Peyer's patch (tissue), 4 donors: Measurements from ENCODE around the gene LAMA1.

Source experiments
- POLR2A ChIP-seq, 2 donors: fragments of 450-650 bp; IDR thresholded peaks; one replicate each; pipeline ENCODE4 v1.5.1; 2017; ENCODE audit warnings: antibody characterized with exemption in 2 of 2, mild to moderate bottlenecking in 2 of 2, moderate library complexity in 2 of 2
- TF ChIP-seq, protein P1 (sequence below), 6 experiments: fragments of 450-650 bp in 4 of 6; fragments of 200-600 bp in 2 of 6; sonication (generic) in 1 of 6; IDR thresholded peaks; one replicate each; pipeline ENCODE4 v1.5.1; 2017 to 2019; ENCODE audit warnings: antibody characterized with exemption in 6 of 6, mild to moderate bottlenecking in 3 of 6, moderate library complexity in 1 of 6

DNA sequence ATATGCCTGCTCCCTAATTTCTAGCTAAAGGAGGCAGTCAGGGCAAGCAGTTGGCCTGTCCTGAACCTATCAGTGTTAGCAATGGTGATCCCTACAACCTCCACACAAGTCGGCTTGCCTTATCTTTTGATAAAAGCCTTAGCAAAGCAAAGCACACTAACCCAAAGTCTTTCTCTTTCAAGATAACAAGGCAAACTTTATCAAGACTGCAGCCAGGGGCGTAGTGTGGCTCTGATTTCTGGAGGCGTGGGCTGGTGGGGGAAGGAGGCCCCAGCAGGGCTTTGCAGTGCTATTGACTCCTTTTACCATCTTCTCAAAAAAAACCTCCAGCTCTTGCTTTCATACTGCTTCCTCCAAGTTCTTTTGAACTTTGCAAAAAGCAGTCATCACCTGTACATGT lies 40.2 kb upstream of the LAMA1 start:
- TF ChIP-seq, protein P1, sequence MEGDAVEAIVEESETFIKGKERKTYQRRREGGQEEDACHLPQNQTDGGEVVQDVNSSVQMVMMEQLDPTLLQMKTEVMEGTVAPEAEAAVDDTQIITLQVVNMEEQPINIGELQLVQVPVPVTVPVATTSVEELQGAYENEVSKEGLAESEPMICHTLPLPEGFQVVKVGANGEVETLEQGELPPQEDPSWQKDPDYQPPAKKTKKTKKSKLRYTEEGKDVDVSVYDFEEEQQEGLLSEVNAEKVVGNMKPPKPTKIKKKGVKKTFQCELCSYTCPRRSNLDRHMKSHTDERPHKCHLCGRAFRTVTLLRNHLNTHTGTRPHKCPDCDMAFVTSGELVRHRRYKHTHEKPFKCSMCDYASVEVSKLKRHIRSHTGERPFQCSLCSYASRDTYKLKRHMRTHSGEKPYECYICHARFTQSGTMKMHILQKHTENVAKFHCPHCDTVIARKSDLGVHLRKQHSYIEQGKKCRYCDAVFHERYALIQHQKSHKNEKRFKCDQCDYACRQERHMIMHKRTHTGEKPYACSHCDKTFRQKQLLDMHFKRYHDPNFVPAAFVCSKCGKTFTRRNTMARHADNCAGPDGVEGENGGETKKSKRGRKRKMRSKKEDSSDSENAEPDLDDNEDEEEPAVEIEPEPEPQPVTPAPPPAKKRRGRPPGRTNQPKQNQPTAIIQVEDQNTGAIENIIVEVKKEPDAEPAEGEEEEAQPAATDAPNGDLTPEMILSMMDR (IDR thresholded peaks at IDR 0.05): no peak
- TF ChIP-seq POLR2A (IDR thresholded peaks at IDR 0.05): no peak
